ENCODE data around the gene ABCB11.
"Not testable (repeated sequence)": the region's sequence is repeated elsewhere in the genome, so short reads cannot be mapped to it uniquely, and the experiment has no call there.

Gene ABCB11

GRCh38 chr2:168948621-168949212 is 82.4 kb downstream of the ABCB11 start:
- FAIRE-seq (no peak), DNase-seq (ENCODE audit: insufficient read length, low spot score) (no peak)
- TF ChIP-seq POLR2A (IDR thresholded peaks at IDR 0.05; ENCODE audit: low read depth, low read length), result no peak
- TF ChIP-seq TAF1 (IDR thresholded peaks at IDR 0.05; ENCODE audit: low read depth, low read length), result no peak
- TF ChIP-seq PAX5 (IDR thresholded peaks at IDR 0.05; ENCODE audit: insufficient read depth, low read length, severe bottlenecking), result no peak
- TF ChIP-seq SPI1 (IDR thresholded peaks at IDR 0.05; ENCODE audit: low read depth, low read length), result no peak
- TF ChIP-seq POU2F2 (IDR thresholded peaks at IDR 0.05; ENCODE audit: low read depth, low read length), result no peak
- no peak for TF ChIP-seq POLR2AphosphoS5 (IDR thresholded peaks at IDR 0.05; ENCODE audit: low read depth, low read length)

- DNase-seq (ENCODE audit: insufficient read length, low spot score), result no peak
- TF ChIP-seq TAF1 (IDR thresholded peaks at IDR 0.05; ENCODE audit: low read depth, low read length), result no peak
- FAIRE-seq, result no peak
These were observed 85.6 kb downstream of the ABCB11 start for GRCh38 chr2:168945508-168945907.

GRCh38 chr2:168944065-168944464 is 87.1 kb downstream of the ABCB11 start:
- TF ChIP-seq TAF1 (IDR thresholded peaks at IDR 0.05; ENCODE audit: low read depth, low read length) (no peak), SPI1 (IDR thresholded peaks at IDR 0.05; ENCODE audit: low read depth, low read length) (no peak)
- FAIRE-seq, result no peak
- no peak for DNase-seq (ENCODE audit: insufficient read length, low spot score)

GRCh38 chr2:168941297-168941696 is 89.8 kb downstream of the ABCB11 start:
- DNase-seq (ENCODE audit: insufficient read length, low spot score) (no peak), FAIRE-seq (no peak)
- TF ChIP-seq POLR2A (IDR thresholded peaks at IDR 0.05; ENCODE audit: low read depth, low read length), result no peak
- TF ChIP-seq POU2F2 (IDR thresholded peaks at IDR 0.05; ENCODE audit: low read depth, low read length), result no peak
- no peak for TF ChIP-seq POLR2AphosphoS5 (IDR thresholded peaks at IDR 0.05; ENCODE audit: low read depth, low read length)
- no peak for TF ChIP-seq SPI1 (IDR thresholded peaks at IDR 0.05; ENCODE audit: low read depth, low read length)
- TF ChIP-seq PAX5 (IDR thresholded peaks at IDR 0.05; ENCODE audit: insufficient read depth, low read length, severe bottlenecking), result no peak
- TF ChIP-seq TAF1 (IDR thresholded peaks at IDR 0.05; ENCODE audit: low read depth, low read length), result no peak

GRCh38 chr2:168939918-168940317 is 91.2 kb downstream of the ABCB11 start:
- no peak for FAIRE-seq
- DNase-seq (ENCODE audit: insufficient read length, low spot score), result no peak
- TF ChIP-seq PAX5 (IDR thresholded peaks at IDR 0.05; ENCODE audit: insufficient read depth, low read length, severe bottlenecking), result no peak
- no peak for TF ChIP-seq TAF1 (IDR thresholded peaks at IDR 0.05; ENCODE audit: low read depth, low read length)
- TF ChIP-seq POLR2A (IDR thresholded peaks at IDR 0.05; ENCODE audit: low read depth, low read length), result no peak
- TF ChIP-seq POU2F2 (IDR thresholded peaks at IDR 0.05; ENCODE audit: low read depth, low read length), result no peak
- TF ChIP-seq POLR2AphosphoS5 (IDR thresholded peaks at IDR 0.05; ENCODE audit: low read depth, low read length), result no peak
- no peak for TF ChIP-seq SPI1 (IDR thresholded peaks at IDR 0.05; ENCODE audit: low read depth, low read length)

- TF ChIP-seq SPI1 (IDR thresholded peaks at IDR 0.05; ENCODE audit: low read depth, low read length), result no peak
- no peak for TF ChIP-seq TAF1 (IDR thresholded peaks at IDR 0.05; ENCODE audit: low read depth, low read length)
- TF ChIP-seq POU2F2 (IDR thresholded peaks at IDR 0.05; ENCODE audit: low read depth, low read length), result no peak
- no peak for FAIRE-seq
- no peak for DNase-seq (ENCODE audit: insufficient read length, low spot score)
These were observed 92.1 kb downstream of the ABCB11 start for GRCh38 chr2:168939061-168939460.

GRCh38 chr2:168935810-168936581 is 95.1 kb downstream of the ABCB11 start:
- no peak for TF ChIP-seq SPI1 (IDR thresholded peaks at IDR 0.05; ENCODE audit: low read depth, low read length)
- TF ChIP-seq POLR2A (IDR thresholded peaks at IDR 0.05; ENCODE audit: low read depth, low read length), result no peak
- TF ChIP-seq PAX5 (IDR thresholded peaks at IDR 0.05; ENCODE audit: insufficient read depth, low read length, severe bottlenecking), result no peak
- TF ChIP-seq POLR2AphosphoS5 (IDR thresholded peaks at IDR 0.05; ENCODE audit: low read depth, low read length), result no peak
- TF ChIP-seq TAF1 (IDR thresholded peaks at IDR 0.05; ENCODE audit: low read depth, low read length), result no peak
- TF ChIP-seq POU2F2 (IDR thresholded peaks at IDR 0.05; ENCODE audit: low read depth, low read length), result no peak
- FAIRE-seq (no peak), DNase-seq (ENCODE audit: insufficient read length, low spot score) (no peak)

- TF ChIP-seq POLR2AphosphoS5 (IDR thresholded peaks at IDR 0.05; ENCODE audit: low read depth, low read length) (no peak), POU2F2 (IDR thresholded peaks at IDR 0.05; ENCODE audit: low read depth, low read length) (no peak), TAF1 (IDR thresholded peaks at IDR 0.05; ENCODE audit: low read depth, low read length) (no peak), PAX5 (IDR thresholded peaks at IDR 0.05; ENCODE audit: insufficient read depth, low read length, severe bottlenecking) (no peak), SPI1 (IDR thresholded peaks at IDR 0.05; ENCODE audit: low read depth, low read length) (no peak), POLR2A (IDR thresholded peaks at IDR 0.05; ENCODE audit: low read depth, low read length) (no peak)
- no peak for DNase-seq (ENCODE audit: insufficient read length, low spot score)
- FAIRE-seq, result no peak
These were observed 96.3 kb downstream of the ABCB11 start for GRCh38 chr2:168934826-168935225.

- not testable (repeated sequence) for DNase-seq (ENCODE audit: insufficient read length, low spot score); FAIRE-seq
These were observed 99.0 kb downstream of the ABCB11 start for GRCh38 chr2:168932174-168932573.

- no peak for DNase-seq (ENCODE audit: insufficient read length, low spot score)
- no peak for TF ChIP-seq POLR2AphosphoS5 (IDR thresholded peaks at IDR 0.05; ENCODE audit: low read depth, low read length)
- TF ChIP-seq SPI1 (IDR thresholded peaks at IDR 0.05; ENCODE audit: low read depth, low read length), result no peak
- no peak for TF ChIP-seq POLR2A (IDR thresholded peaks at IDR 0.05; ENCODE audit: low read depth, low read length)
- no peak for TF ChIP-seq POU2F2 (IDR thresholded peaks at IDR 0.05; ENCODE audit: low read depth, low read length)
- TF ChIP-seq PAX5 (IDR thresholded peaks at IDR 0.05; ENCODE audit: insufficient read depth, low read length, severe bottlenecking), result no peak
- TF ChIP-seq TAF1 (IDR thresholded peaks at IDR 0.05; ENCODE audit: low read depth, low read length), result no peak
- FAIRE-seq, result no peak
These were observed 100.9 kb downstream of the ABCB11 start for GRCh38 chr2:168930242-168930641.

Measured in GM12891 (cell line).